ENCODE measurements around the gene HOXD4.

The HOXD4 gene

GRCh38 chr2:176122052-176122682 lies 29.2 kb upstream of the HOXD4 start:
- in situ Hi-C loops (cut with HindIII; ENCODE audit: low pct_ligation_motif_present, low sequenced_read_pairs): no loop called here
- H3K4me3 ChIP-seq (ENCODE audit: low read depth, low read length): no peak overlapping the region
- DNase-seq: no peak
- H3K36me3 ChIP-seq (replicated peaks): no peaks in the 10 kb centered on the region
- no peak for TF ChIP-seq CTCF (IDR thresholded peaks at IDR 0.05; ENCODE audit: low read depth, low read length, missing control alignments)
- peaks cover 93% of the 10 kb centered on the region for H3K27me3 ChIP-seq (replicated peaks)
- no peak overlapping the region for H3K27ac ChIP-seq

GRCh38 chr2:176122683-176123410 lies 28.5 kb upstream of the HOXD4 start, which contains the start of gene HOXD9:
Gene HOXD9 (plus strand): TSS chr2:176122719. CDS start chr2:176122769, 50 bp downstream.
- peaks cover 92% of the 10 kb centered on the region for H3K27me3 ChIP-seq (replicated peaks)
- in situ Hi-C loops (cut with HindIII; ENCODE audit: low pct_ligation_motif_present, low sequenced_read_pairs): no loop called here
- DNase-seq: no peak
- no peaks in the 10 kb centered on the region for H3K36me3 ChIP-seq (replicated peaks)
- TF ChIP-seq CTCF (IDR thresholded peaks at IDR 0.05; ENCODE audit: low read depth, low read length, missing control alignments): no peak
- H3K27ac ChIP-seq: no peak within 1 kb of the TSS
- H3K4me3 ChIP-seq (ENCODE audit: low read depth, low read length): no peak within 1 kb of the TSS

- Histone ChIP-seq H3K27me3 (replicated peaks) (peaks cover 92% of the 10 kb centered on the region), H3K4me3 (ENCODE audit: low read depth, low read length) (no peak overlapping the region), H3K36me3 (replicated peaks) (no peaks in the 10 kb centered on the region), H3K27ac (no peak overlapping the region)
- no peak for TF ChIP-seq CTCF (IDR thresholded peaks at IDR 0.05; ENCODE audit: low read depth, low read length, missing control alignments)
- in situ Hi-C loops (cut with HindIII; ENCODE audit: low pct_ligation_motif_present, low sequenced_read_pairs): no loop called here
- DNase-seq: no peak
Measured at GRCh38 chr2:176123411-176124109, 27.8 kb upstream of the HOXD4 start.

- TF ChIP-seq CTCF (IDR thresholded peaks at IDR 0.05; ENCODE audit: low read depth, low read length, missing control alignments): no peak
- no peak for DNase-seq
- in situ Hi-C loops (cut with HindIII; ENCODE audit: low pct_ligation_motif_present, low sequenced_read_pairs): no loop called here
- Histone ChIP-seq H3K4me3 (ENCODE audit: low read depth, low read length) (no peak overlapping the region), H3K27me3 (replicated peaks) (peaks cover 94% of the 10 kb centered on the region), H3K36me3 (replicated peaks) (no peaks in the 10 kb centered on the region), H3K27ac (no peak overlapping the region)
Measured at GRCh38 chr2:176124110-176124946, 27.0 kb upstream of the HOXD4 start.

GRCh38 chr2:176124947-176125771 lies 26.2 kb upstream of the HOXD4 start:
- Histone ChIP-seq H3K4me3 (ENCODE audit: low read depth, low read length) (no peak overlapping the region), H3K27me3 (replicated peaks) (peaks cover 92% of the 10 kb centered on the region)
- DNase-seq: no peak

More at GRCh38 chr2:176124947-176125771, 26.2 kb upstream of the HOXD4 start:
- in situ Hi-C loops (cut with HindIII; ENCODE audit: low pct_ligation_motif_present, low sequenced_read_pairs): loop anchor here (25.0 kb wide), 1 partner anchor 512 kb away; no protein-coding TSS in a partner anchor
- no peaks in the 10 kb centered on the region for H3K36me3 ChIP-seq (replicated peaks)
- no peak for TF ChIP-seq CTCF (IDR thresholded peaks at IDR 0.05; ENCODE audit: low read depth, low read length, missing control alignments)
- H3K27ac ChIP-seq: no peak overlapping the region
